GM12872 (cell line): ENCODE results near the gene MOB3A.

Experiments
- CTCF ChIP-seq: IDR thresholded peaks from 3 replicates; pipeline ENCODE4 v1.5.1; 2011; ENCODE audit warnings: low read depth, mild to moderate bottlenecking, low read length, moderate library complexity; ENCODE audit not compliant: insufficient read depth

The MOB3A gene

DNA sequence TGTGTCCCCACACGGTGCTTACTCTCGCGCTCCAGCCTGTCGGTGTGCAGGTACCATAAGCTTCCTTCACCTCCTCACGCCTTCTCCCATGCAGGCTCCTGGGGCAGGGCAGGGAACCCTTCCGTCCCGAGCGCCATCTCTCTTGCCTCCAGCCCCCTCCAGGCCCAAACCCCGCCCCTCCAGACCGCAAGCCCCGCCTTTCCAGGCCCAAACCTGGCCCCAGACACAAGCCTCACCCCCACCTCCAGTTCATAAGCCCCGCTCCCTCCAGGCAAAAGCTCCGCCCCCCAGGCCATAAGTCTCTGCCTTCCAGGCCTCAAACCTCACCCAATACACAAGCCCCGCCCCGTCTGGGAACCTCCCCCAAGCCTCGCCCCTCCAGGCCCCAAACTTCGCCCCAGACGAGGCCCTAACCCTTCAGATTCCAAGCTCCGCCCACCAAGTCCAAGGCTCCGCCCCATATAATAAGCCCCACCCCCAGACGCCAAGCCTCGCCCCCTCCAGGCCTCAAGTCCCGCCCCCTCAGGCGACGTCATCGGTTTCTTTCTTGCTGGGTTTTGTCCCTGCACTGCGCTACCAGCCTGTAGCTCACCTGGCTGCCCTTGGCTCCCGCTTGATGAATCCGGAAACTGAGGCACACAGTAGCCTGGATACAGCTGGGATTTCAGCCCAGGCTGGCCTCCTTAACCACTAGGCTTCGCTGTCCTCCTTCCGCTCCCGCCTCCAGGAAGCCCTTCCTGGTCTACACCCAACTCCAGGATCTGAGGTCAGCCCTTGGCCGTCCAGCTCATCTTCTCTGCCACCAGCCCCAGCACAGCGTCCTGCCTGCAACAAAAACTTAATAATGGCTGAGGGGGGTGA, 61.2 kb downstream of the MOB3A start:
- no peak for TF ChIP-seq CTCF

DNA sequence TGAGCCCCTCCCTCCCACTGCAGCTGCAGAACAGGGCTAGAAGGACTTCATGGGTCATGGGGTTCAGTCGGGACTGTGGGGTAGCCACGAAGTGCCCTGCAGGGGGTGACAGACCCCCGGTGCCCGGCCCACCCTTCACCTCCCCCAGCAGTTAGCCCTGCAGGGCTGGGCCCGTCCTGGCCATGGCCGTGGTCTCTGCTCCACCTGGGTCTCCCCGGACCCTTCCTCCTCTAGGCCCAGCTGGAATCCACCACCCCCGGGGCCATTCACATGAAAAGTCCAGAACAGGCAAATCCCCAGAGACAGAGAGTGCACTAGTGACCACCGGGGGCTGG, 62.3 kb downstream of the MOB3A start:
- no peak for TF ChIP-seq CTCF

DNA sequence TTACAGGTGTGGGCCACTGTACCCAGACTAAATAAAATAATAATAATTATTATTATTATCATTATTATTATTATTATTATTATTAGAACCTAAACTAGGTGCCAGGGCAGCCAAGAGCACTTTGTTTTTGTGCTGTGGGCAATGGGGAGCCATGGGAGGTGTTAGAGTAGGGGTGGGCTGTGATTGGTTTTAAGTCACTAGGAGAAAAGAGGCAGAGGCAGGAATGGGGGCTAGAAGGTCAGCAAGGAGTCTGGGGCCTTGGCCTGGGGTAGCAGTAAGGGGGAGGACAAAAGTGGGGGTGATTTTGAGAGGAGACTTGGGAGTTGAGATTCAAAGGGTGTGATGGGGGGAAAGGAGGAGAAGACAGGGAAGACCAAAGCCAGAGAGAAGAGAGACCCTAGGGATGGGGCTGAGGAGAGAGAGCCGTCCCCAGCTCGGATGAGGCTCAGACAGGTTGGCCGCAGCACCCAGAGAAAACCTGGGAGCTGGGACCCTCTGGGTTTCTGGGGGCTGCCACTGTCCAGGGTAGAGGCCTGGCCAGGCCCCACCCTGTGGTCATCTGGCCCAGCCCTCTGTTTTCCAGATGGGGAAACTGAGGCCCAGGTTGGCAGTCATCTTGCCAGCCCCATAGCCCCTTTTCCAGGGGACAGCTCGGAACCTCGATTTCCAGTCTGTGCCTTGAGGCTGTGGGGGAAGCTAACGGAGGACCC, 62.9 kb downstream of the MOB3A start:
- no peak for TF ChIP-seq CTCF

DNA sequence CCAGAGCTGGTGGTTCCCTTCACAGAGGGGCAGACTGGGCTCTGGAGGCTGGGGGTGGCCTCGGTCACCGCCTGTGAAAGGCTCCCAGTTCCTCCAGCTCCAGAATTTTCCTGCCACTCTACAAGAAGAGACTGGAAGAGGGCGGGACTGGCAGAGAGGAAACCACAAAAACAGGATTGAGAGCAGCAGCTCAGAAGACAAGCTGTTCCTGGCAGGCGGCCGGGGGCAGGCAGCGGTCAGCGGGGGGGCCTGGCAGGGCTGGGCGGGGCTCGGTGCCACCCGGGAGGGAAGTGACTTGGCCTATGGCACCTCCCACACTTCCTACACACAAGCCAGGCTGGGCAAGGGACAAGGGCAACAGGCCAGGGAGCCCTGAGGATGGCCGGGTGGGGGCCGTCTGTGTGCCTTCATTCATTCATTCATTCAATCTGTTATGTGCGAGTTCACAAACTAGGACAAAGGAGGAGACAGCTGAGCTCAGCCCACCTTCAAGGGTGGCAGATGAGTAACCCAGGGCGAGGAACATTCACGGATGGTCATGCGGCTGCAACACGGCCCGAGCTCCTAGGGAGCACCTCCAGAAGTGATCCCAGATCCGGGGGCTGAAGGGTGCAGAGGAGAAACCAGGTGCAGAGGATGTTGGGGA, 63.7 kb downstream of the MOB3A start:
- TF ChIP-seq CTCF, result no peak

DNA sequence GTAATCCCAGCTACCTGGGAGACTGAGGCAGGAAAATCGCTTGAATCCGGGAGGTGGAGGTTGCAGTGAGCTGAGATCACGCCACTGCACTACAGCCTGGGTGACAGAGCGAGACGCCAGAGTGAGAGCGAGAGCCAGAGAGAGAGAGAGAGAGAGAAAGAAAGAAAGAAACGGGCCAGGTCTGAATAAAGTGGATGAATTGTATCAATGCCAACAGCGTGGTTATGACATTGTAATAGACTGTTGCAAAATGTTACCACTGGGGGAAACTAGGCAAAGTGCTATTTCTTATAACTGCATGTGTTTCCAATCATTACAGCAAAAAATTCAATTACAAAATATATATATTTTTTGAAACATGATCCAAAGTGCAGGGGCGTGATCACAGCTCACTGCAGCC, 68.8 kb downstream of the MOB3A start:
- TF ChIP-seq CTCF, result no peak

DNA sequence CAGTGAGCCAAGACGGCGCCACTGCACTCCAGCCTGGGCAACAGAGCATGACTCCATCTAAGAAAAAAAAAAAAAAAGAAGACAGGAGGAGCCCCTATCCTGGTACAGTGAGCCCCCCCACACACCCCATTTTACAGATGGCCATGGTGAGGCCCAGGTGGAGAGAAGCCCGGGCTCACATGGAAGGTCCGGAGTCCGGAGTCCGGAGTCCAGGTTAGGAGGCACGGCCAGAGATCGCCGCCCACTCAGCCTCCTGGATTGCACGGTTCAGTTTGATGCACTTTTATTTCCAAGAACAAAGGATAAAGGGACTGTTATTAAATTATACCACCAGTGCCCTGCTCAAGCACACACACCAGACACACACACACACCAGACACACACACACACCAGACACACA, 69.4 kb downstream of the MOB3A start:
- no peak for TF ChIP-seq CTCF

- TF ChIP-seq CTCF, result no peak
These were observed 73.8 kb downstream of the MOB3A start for GRCh38 chr19:2022289-2022688.
